ENCODE results near the gene RTN4RL1. TPM values are rescaled to one million over a fixed set of nuclear protein-coding genes. Genes with fewer than 3 reads are reported as not detected.

Gene RTN4RL1
- total and polyA plus RNA-seq, 2 of the 4 experiments (the other 2 are of a cell fraction): under 0.01 to 0.03 TPM

DNA sequence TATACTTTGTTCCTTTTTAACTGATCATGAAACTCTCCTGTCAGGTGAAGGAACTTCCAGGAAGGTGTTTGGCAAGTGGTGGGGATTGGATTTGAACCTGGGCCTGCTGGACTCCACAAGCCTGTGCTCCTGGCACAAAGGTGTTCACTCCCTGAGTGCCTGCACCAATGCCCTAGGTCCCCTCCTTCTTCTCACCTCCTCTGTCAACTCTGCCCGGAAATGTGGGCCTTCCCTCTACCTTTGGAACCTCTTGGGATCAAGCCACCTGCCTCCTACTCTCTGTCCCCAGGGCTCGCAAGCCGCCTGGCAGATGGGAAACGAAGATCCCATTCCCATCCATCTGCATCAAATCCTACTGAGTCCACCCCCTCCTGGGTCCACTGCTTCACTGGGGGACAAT, 40.0 kb downstream of the RTN4RL1 start:
- Histone ChIP-seq H3K9me3 (ENCODE audit: control insufficient read depth, insufficient read depth, low read length) (no peaks in the 10 kb centered on the region), H3K18ac (ENCODE audit: low read depth, low read length) (no peak overlapping the region), H3K14ac (replicated peaks; ENCODE audit: low read depth, low read length) (no peak overlapping the region), H3K36me3 (ENCODE audit: control insufficient read depth, insufficient read depth, low read length) (no peaks in the 10 kb centered on the region), H2AK5ac (ENCODE audit: low read depth, low read length) (no peak overlapping the region), H3K9me1 (ENCODE audit: insufficient read depth, low read length) (peaks cover 9% of the 10 kb centered on the region), H3K4me3 (ENCODE audit: insufficient read depth, low read depth, low read length) (no peak overlapping the region), H2BK120ac (ENCODE audit: low read depth, low read length) (no peak overlapping the region), H3K4me2 (ENCODE audit: low read depth, low read length) (no peak overlapping the region), H2AK9ac (replicated peaks; ENCODE audit: low read depth, low read length, poor library complexity) (no peak overlapping the region), H3K79me1 (ENCODE audit: low read depth in 1 of 2, low read length in 2 of 2) (no peaks in the 10 kb centered on the region), H3K4me1 (ENCODE audit: control insufficient read depth, insufficient read depth, low read length) (peaks cover 7% of the 10 kb centered on the region; the same call in 1 of the 2 replicates), H3K4ac (ENCODE audit: low read depth, low read length) (no peak overlapping the region), H4K20me1 (ENCODE audit: insufficient read depth, low read length) (no peaks in the 10 kb centered on the region), H2BK15ac (ENCODE audit: low read depth, low read length) (no peak overlapping the region), H3K56ac (ENCODE audit: extremely low read depth, insufficient read depth, low read length) (no peak overlapping the region), H2BK20ac (ENCODE audit: low read depth, low read length) (no peak overlapping the region), H4K8ac (ENCODE audit: low read depth in 2 of 2, low read length in 2 of 2) (no peak overlapping the region), H2BK5ac (ENCODE audit: low read depth, low read length, poor library complexity, severe bottlenecking) (no peak overlapping the region), H4K91ac (ENCODE audit: insufficient read depth, low read depth, low read length) (no peak overlapping the region), H3K27me3 (ENCODE audit: control insufficient read depth, insufficient read depth, low read length) (peaks cover 10% of the 10 kb centered on the region; the same call in 1 of the 2 replicates), H3K23ac (ENCODE audit: low read depth, low read length) (no peak overlapping the region), H2AFZ (replicated peaks; ENCODE audit: low read length, poor library complexity) (no peak overlapping the region), H4K5ac (ENCODE audit: low read depth, low read length) (no peak overlapping the region), H3K27ac (ENCODE audit: insufficient read depth, low read length) (no peak overlapping the region), H3K9ac (ENCODE audit: low read depth, low read length) (no peak overlapping the region)
- WGBS, 2 experiments (ENCODE audit: extremely low coverage in 2 of 2, insufficient read length in 1 of 2): 43% methylated on average over 1 of the region's 4 CpGs; no CpG with 5 or more reads in 1 of the 2 experiments
- in situ Hi-C loops (cut with MboI; ENCODE audit: low sequenced_read_pairs) (no loop called here), dilution Hi-C loops (cut with HindIII; ENCODE audit: low sequenced_read_pairs, unreplicated experiment) (no loop called here), intact Hi-C loops (cut with micrococcal nuclease) (no loop called here)
- TF ChIP-seq RFX5 (IDR thresholded peaks at IDR 0.05; ENCODE audit: low read depth, low read length): no peak
- TF ChIP-seq, protein P1, sequence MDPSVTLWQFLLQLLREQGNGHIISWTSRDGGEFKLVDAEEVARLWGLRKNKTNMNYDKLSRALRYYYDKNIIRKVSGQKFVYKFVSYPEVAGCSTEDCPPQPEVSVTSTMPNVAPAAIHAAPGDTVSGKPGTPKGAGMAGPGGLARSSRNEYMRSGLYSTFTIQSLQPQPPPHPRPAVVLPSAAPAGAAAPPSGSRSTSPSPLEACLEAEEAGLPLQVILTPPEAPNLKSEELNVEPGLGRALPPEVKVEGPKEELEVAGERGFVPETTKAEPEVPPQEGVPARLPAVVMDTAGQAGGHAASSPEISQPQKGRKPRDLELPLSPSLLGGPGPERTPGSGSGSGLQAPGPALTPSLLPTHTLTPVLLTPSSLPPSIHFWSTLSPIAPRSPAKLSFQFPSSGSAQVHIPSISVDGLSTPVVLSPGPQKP (IDR thresholded peaks at IDR 0.05; ENCODE audit: borderline replicate concordance, low read depth, low read length): no peak
- TF ChIP-seq RAD21 (IDR thresholded peaks at IDR 0.05; ENCODE audit: low read length): no peak
- no peak for TF ChIP-seq NFE2L2 (IDR thresholded peaks at IDR 0.05; ENCODE audit: low read depth, low read length)
- no peak for TF ChIP-seq FOS (IDR thresholded peaks at IDR 0.05; ENCODE audit: low read depth, low read length)
- TF ChIP-seq POLR2A (IDR thresholded peaks at IDR 0.05; ENCODE audit: low read depth, low read length): no peak
- no peak for TF ChIP-seq BHLHE40 (IDR thresholded peaks at IDR 0.05; ENCODE audit: low read depth, low read length)
- no peak for TF ChIP-seq MAZ (IDR thresholded peaks at IDR 0.05; ENCODE audit: borderline replicate concordance, low read depth, low read length)
- no peak for TF ChIP-seq RCOR1 (IDR thresholded peaks at IDR 0.05; ENCODE audit: insufficient replicate concordance, low read length)
- no peak for TF ChIP-seq MAFK (IDR thresholded peaks at IDR 0.05; ENCODE audit: low read depth, low read length)
- no peak for TF ChIP-seq MXI1 (IDR thresholded peaks at IDR 0.05; ENCODE audit: borderline replicate concordance, low read depth, low read length)
- TF ChIP-seq, protein P2, sequence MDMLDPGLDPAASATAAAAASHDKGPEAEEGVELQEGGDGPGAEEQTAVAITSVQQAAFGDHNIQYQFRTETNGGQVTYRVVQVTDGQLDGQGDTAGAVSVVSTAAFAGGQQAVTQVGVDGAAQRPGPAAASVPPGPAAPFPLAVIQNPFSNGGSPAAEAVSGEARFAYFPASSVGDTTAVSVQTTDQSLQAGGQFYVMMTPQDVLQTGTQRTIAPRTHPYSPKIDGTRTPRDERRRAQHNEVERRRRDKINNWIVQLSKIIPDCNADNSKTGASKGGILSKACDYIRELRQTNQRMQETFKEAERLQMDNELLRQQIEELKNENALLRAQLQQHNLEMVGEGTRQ (IDR thresholded peaks at IDR 0.05; ENCODE audit: low read depth, low read length): no peak
- no peak for TF ChIP-seq CHD1 (IDR thresholded peaks at IDR 0.05; ENCODE audit: low read depth, low read length)
- TF ChIP-seq SMC3 (IDR thresholded peaks at IDR 0.05; ENCODE audit: low read depth, low read length): no peak
- TF ChIP-seq CEBPB (IDR thresholded peaks at IDR 0.05; ENCODE audit: low read depth, low read length): no peak
- TF ChIP-seq, protein P3, sequence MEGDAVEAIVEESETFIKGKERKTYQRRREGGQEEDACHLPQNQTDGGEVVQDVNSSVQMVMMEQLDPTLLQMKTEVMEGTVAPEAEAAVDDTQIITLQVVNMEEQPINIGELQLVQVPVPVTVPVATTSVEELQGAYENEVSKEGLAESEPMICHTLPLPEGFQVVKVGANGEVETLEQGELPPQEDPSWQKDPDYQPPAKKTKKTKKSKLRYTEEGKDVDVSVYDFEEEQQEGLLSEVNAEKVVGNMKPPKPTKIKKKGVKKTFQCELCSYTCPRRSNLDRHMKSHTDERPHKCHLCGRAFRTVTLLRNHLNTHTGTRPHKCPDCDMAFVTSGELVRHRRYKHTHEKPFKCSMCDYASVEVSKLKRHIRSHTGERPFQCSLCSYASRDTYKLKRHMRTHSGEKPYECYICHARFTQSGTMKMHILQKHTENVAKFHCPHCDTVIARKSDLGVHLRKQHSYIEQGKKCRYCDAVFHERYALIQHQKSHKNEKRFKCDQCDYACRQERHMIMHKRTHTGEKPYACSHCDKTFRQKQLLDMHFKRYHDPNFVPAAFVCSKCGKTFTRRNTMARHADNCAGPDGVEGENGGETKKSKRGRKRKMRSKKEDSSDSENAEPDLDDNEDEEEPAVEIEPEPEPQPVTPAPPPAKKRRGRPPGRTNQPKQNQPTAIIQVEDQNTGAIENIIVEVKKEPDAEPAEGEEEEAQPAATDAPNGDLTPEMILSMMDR (conservative IDR thresholded peaks at IDR 0.05; ENCODE audit: low read depth, low read length): no peak
- BruUV-seq (replicated peaks): no TSS peak
- DNase-seq (no peak), ATAC-seq (ENCODE audit: low read depth) (no peak)
- CTCF ChIA-PET: no interaction called here
- POLR2A ChIA-PET (ENCODE audit: unreplicated experiment): no interaction called here
